GM12892 (cell line): ENCODE results near the gene SNX9.

Source experiments
- POLR2A ChIP-seq: IDR thresholded peaks from 2 replicates; pipeline ENCODE4 v1.6.1; 2011; ENCODE audit warnings: low read depth, low read length, control low read depth
- POLR2AphosphoS5 ChIP-seq: IDR thresholded peaks from 2 replicates; pipeline ENCODE4 v1.6.1; 2011; ENCODE audit warnings: low read depth, low read length, control low read depth

DNA sequence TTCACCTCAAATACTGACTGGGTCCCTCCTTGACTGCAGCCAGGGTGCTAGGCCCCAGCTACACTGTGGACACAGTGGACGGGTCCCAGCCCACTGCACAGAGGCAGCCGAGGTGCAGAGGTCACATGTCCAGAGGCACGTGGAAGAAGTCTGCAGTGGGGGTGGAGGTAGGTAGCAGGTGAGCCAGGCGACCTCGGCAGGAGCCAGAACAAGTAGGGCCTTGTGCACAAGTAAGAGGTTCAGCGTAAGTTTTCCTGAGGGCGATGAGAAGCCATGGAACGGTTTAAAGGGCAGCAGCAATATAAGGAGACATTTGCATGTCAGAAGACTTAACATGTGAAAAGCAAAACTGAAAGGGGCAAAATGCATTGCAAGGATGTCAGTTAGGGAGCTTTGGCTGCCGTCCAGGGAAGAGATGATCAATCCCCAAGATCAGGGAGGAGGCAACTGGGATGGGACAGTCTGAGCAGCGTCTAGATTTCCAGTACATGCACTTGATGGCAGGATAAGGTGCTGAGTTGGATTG lies 49.7 kb upstream of the SNX9 start:
- TF ChIP-seq POLR2A (no peak), POLR2AphosphoS5 (no peak)
